CD4-positive, alpha-beta T cell treated with Interferon gamma for 1 hour (primary cell): ENCODE measurements around the gene RUFY3.
A peak's percentile ranks its signal among the peaks of the same experiment; 100 is the strongest.
"Not testable (repeated sequence)": the region's sequence is repeated elsewhere in the genome, so short reads cannot be mapped to it uniquely, and the experiment has no call there.

Experiments used
- DNase-seq: peaks from one replicate; pipeline ENCODE4 v3.0.0-alpha.2; 2020

Gene RUFY3, protein sequence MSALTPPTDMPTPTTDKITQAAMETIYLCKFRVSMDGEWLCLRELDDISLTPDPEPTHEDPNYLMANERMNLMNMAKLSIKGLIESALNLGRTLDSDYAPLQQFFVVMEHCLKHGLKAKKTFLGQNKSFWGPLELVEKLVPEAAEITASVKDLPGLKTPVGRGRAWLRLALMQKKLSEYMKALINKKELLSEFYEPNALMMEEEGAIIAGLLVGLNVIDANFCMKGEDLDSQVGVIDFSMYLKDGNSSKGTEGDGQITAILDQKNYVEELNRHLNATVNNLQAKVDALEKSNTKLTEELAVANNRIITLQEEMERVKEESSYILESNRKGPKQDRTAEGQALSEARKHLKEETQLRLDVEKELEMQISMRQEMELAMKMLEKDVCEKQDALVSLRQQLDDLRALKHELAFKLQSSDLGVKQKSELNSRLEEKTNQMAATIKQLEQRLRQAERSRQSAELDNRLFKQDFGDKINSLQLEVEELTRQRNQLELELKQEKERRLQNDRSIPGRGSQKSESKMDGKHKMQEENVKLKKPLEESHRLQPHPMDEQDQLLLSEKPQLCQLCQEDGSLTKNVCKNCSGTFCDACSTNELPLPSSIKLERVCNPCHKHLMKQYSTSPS

DNA sequence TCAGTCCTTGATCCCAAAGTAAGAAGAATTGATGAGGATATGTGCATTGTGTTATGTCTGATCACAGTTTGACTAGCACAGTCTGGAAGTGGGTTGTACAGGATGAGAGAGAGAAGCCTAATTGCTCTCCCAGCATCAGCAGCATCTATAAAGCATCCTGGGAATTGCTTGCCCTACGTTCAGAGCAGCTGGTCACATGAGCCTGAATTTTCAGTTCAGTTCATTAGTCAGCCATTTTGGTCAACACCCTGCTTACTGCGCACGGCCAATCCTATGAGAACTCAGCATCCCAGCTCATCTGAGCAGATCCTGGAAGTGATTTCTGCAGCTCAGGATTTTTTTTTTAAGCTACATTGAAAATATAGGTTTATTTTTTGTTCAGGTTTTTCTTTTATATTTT, at the start of gene RUFY3:
Gene RUFY3 (plus strand): TSS at position 218 of the 400 bp plus-strand sequence. CDS start 610 bp downstream, outside the sequence.
- DNase-seq: no peak

DNA sequence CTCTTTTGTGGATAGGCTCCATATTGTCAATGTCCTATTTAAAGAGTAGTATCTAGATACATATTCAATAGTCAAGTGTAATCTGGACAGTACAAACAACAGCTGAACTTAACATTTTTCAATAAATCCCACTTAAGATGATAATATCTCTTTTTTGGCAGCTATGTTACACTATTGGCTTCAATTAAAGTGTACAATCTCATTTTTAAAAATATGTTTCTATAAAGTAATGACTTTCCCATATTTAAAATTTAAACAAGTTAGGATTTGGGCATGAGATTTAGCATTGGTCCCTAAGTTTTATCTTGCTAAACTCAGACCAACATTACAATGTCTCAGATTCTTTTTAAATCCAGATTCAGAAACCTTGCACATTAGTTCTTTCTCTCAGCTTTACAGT, 47.6 kb upstream of the RUFY3 start:
- DNase-seq: no peak

DNA sequence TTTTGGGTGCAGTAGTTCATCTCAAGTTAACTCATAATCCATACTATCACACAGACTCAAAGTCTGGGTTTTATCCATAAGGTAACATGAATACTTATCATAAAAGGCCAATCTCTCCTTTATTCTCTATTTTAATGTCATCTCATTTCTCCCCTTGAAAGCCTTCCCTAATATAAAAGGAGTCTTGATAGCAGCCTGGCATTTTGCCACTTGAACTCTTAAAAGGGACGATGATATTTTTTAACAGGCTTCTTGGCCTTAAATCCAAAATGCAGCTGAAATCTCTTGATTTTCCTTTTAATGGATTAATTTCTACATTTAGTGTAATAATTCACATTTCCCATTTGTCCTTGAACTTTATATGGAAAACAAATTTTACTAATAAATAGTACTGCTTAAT, 47.0 kb upstream of the RUFY3 start:
- no peak for DNase-seq

DNA sequence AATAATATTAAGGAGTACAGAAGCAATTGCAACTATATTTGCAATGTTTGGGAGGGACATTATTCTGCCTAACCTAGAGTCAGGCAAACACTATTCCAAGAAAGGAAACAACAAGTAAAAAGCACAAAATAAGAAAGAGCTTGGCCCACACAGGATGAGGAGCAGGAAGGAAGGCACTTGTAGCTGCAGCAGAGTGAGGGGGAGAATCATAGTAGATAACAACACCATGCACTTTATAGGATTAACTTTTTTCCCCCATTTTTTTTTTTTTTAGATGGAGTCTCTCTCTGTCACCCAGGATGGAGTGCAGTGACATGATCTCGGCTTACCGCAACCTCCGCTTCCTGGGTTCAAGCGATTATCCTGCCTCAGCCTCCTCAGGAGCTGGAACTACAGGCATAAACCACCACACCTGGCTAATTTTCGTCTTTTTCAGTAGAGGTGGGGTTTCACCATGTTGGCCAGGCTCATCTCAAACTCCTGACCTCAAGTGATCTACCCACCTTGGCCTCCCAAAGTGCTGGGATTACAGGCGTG, 45.1 kb upstream of the RUFY3 start:
- DNase-seq: no peak

DNA sequence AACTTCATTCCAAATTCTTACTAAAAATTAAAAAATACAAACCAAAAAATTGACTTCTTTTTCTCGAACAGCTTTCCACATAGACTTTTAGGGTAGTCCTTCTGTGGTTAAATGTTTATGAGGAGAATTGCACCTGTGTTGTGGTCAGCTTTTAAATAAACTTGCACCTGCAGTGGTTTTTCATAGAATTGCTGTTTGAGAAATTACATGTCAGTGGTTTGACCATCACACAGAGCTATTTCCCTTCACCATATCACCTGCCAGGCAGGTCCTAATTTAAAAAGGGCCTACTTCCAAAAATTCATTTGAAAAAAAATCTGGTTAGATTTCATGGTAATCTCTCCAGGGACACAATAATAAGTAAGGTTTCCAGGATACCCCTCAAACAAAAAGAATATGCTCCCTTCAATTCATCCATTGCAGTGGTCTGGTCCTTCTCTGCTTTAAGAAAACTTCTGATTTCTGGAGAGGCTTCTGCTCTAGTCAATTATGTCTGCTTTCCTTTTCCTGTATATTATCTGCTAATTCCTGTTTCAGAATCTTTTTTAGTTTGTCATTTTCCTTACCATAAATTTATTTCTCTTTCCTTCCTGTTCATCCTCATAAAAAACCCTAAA, 43.3 kb upstream of the RUFY3 start:
- DNase-seq: no peak

DNA sequence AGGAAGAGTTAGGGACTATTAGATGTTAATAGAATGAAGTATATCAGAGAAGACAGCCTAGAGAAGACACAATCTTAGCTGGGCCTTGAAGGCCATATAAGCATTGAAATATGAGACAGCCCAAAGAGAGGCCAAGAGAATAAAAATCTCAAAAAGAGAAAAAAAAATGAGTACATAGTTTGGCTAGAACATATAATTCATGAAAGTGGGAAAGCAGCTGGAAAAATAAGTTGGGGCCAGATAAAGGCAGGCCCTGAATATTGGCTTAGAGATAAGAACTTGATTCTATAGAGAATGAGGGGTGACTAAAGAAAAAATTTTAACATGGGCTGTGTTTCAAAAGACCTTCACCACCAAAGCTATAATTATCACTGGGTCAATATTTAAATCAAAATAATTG, 40.8 kb upstream of the RUFY3 start:
- DNase-seq: no peak

DNA sequence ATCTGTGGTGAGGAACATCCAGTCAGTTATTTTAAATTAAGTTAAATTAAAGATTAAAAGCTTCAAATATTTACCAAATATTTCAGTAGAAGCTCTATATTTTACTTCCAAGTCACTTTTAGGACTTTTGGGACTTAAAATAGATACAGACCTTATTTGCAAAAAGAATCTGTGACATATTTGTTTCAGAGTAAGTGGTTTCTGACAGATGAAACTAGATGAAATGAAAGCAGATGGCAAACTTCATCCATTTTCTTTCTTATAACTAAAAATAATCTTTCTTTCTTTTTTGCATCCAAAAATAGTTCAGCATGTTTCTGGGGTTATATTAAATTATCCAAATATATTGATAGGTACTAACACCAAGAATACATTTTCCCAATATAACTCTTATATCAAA, 40.1 kb upstream of the RUFY3 start:
- no peak for DNase-seq

DNA sequence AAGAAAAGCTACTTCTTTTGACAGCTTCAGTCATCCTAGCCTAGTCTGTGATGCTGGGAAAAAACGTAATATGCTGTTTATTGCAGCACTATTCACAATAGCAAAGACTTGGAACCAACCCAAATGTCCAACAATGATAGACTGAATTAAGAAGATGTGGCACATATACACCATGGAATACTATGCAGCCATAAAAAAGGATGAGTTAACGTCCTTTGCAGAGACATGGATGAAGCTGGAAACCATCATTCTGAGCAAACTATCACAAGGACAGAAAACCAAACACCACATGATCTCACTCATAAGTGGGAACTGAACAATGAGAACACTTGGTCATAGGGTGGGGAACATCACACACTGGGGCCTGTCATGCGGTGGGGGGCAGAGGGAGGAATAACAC, 39.6 kb upstream of the RUFY3 start:
- not testable (repeated sequence) for DNase-seq

DNA sequence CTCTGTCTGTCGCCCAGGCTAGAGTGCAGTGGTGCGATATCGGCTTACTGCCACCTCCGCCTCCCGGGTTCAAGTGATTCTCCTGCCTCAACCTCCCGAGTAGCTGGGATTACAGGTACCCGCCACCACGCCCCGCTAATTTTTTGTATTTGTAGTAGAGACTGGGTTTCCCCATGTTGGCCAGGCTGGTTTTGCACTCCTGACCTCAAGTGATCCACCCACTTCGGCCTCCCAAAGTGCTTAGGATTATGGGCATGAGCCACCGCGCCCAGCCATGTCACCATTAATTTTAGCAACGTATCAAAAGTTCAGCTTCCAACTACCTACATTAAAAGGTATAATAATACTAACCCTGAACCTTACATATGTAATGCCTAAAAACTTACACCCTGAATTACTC, 34.4 kb upstream of the RUFY3 start:
- peak; percentile 33 for DNase-seq

DNA sequence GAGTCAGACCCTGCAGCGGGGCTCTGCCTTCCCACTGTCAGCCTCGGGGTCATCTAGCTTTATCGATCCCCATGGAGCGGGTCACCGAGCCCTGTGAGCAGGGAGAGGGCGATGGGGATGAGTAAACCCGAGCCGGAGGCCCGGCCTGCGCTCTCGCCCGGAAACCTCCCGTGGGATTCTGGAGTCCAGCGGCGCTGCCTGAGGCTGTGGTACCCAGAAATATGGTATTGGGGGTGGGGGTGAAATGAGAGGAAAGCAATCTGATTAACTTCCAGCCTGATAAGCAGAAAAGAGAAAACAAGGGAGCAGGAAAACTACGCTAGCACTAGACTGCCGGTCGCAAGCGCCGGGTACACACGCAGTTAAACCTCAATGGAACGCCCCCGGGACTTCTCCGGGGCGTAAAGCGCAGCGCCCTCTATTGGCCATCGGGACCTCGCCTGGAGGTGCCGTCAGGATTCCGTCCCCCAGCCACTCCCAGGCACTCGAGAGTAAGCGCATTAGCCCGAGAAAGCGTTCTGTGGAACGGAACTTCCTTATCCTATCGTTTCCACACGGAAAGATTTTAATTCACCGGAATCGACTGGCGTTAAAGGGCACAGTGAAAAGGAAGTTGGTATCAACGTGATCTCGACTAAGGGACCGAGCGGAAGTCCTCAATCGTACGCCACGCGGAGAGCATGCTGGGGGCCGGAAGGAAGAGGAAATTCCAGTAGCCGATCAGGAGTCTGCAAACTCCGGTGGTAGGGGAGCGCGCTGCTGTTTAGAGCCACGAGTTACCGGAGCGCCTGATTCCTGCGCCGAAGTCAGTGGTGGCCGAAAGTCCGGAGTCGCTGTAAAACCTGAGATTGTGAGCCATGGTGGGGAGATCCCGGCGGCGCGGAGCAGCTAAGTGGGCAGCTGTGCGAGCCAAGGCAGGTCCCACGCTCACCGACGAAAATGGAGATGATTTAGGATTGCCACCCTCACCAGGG, 33.7 kb upstream of the RUFY3 start, which contains the start of gene UTP3:
Gene UTP3 (plus strand): TSS at position 712 of the 974 bp plus-strand sequence. CDS start 146 bp downstream, at position 858.
- peak; percentile 90 for DNase-seq

DNA sequence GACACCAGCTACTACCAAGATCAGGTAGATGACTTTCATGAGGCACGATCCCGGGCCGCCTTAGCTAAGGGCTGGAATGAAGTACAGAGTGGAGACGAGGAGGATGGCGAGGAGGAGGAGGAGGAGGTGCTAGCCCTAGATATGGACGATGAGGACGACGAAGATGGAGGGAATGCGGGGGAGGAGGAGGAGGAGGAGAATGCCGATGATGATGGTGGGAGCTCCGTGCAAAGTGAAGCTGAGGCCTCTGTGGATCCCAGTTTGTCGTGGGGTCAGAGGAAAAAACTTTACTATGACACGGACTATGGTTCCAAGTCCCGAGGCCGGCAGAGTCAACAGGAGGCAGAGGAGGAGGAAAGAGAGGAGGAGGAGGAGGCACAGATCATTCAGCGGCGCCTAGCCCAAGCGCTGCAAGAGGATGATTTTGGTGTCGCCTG, 33.0 kb upstream of the RUFY3 start:
- DNase-seq: no peak

DNA sequence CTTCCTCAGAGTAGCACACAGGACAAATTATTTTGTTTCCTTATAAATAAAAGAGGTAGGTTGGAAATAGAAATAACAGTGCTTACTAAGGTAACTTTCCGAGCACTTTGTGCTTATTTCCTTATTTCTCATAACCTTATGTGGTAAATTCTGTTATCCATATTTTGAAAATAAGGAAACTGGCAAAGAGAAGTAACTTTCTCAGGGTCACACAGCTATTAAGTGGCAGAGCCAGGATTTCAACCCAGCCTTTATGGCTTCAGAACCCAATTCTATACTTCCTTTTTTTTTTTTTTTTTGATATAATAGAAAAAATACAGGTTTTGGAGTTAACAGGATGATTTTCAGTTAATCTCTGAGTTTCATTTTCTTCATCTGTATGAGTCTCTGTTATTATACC, 30.1 kb upstream of the RUFY3 start:
- no peak for DNase-seq

DNA sequence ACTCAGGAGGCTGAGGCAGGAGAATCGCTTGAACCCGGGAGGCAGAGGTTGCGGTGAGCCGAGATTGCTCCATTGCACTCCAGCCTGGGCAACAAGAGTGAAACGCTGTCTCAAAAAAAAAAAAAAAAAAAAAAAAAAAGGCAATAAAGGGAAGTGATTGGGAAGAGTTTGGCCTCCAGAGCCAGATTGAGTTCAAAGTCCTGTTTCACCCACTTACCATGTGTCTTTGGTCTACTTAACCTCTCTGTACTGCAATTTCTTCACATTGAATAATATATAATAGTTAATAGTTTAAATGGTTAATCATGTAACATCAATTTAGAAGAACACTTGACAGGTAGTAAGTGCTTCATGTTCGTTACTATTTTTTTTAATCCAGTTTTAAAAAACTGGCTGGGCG, 27.1 kb upstream of the RUFY3 start:
- not testable (repeated sequence) for DNase-seq

DNA sequence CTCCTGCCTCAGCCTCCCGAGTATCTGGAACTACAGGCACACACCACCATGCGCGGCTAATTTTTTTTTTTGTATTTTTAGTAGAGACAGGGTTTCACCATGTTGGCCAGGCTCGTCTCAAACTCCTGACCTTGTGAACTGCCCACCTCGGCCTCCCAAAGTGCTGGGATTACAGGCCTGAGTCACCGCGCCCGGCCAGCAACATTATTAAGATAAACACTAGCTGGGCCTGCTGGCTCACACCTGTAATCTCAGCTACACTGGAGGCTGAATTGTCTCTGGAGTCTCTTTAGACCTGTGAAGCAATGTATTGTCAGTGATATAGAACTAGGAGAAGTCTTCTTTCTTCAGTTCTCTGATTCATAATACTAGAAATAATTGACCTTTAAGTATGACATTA, 23.3 kb upstream of the RUFY3 start:
- not testable (repeated sequence) for DNase-seq

DNA sequence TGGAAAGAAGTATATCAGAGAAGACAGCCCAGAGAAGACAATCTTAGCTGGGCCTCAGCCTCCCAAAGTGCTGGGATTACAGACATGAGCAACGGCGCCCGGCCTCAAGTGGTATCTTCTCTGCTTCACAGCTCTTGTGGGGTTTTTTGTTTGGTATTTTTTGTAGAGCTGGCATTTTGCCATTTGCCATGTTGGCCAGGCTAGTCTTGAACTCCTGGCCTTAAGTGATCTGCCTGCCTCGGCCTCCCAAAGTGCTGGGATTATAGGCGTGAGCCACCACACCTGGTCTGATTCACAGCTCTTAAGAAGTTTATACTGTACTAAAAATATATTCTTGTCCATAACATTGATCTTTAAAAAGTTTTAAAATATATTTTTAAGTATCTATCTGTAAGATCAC, 21.1 kb upstream of the RUFY3 start:
- no peak for DNase-seq

DNA sequence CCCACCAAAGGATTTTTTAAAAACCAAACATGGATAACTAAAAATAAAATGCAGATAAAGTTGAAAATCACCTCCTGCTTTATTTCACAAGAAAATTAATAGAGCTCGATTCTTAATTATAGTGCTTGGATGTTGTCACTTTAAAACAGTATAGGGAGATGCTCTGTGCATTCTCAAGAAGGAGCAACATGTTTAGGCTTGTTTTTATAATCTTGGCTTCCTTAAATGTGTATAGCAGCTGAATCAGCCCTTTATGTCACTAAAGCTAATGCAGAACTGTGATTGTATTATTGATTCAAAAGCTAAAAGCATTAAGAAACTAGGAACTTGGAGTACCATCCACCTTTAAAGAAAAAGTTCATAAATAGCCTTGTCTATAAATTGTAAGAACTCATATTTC, 20.5 kb upstream of the RUFY3 start:
- no peak for DNase-seq

DNA sequence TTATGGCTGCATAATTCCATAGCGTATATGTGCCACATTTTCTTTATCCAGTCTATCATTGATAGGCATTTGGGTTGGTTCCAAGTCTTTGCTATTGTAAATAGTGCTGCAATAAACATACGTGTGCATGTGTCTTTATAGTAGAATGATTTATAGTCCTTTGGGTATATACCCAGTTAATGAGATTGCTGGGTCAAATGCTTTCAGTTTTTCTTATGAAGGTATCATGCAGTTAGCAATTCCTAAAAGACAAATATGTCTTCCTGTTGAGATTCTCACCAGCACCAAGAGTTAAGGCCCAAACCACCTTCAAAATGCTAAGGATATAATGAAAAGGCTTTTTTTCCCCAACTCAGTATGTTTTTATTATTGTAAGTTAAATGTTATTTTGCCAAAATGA, 19.2 kb upstream of the RUFY3 start:
- DNase-seq: not testable (repeated sequence)

DNA sequence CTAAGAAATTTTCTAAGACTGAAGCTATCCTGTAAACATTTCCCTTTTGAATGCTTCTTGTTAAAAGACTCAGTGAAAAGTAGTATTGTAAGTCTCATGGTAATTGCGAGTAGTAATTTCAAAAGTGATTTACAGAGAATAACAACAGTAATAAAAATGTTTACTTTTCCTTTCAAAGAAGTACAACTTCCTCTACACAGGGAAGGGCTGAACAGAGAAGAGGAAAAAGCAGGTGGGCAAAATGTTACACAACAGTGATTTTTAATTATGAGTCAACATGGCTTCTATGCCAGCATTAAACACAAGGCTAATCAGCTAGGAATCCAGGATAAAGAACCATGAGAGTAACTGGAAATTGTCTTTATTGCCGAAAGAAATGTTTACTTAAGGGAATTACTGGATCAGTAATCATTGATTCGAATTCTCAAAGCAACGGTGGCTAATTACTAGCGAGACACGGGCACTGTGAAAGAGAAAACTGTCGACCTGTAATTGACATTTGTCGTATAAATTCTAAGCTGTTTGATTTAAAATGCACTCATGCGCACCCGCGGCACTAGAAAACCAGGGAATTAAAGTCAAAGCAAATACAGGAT, 18.0 kb upstream of the RUFY3 start:
- DNase-seq: no peak

DNA sequence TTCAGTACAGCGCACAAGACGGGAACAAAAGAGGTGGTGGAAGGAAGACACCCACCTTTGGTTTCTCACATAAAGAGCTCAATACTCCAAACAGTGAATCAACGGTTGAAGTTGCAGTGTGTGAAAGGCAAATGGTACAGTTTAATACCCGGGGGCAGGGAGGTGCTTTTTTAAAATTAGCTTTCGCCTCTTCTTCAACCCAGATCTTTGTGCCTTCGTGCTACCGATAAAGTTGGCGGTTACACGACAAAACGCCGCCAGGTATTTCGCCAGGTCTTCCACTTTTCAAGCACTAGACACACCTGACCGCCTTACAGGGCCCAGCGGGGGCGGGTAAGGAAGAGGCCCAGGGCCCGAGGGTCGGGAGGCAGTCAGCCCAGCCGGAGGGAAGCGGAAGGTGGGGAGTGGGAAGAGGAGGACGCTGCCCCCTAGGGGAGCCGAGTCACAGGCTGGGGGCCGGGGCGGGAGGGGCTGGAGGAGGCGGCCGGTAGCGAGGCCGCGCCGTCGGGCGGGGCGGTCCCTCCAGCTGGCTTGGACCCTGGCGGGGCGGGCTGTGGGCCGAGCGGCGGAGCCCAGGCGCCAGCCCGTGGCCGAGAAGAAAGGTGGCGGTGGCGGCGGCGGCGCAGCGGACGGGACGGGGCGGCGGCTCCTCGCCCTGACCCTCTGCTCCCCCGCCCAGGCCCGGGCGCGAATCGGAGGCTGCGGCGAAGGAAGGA, 17.4 kb upstream of the RUFY3 start:
- peak; percentile 62 for DNase-seq

DNA sequence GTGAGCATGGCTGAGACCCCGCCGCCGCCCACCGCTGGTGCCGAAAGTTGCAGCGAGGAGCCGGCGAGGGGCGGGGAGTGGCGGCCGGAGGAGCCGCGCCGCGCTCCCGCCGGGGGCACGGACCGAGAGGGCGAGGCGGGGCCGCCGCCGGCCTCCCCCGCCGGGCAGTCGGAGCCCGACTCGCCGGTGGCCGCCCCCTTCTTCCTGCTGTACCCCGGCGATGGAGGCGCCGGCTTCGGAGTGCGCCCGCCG, 16.9 kb upstream of the RUFY3 start:
- DNase-seq: no peak

DNA sequence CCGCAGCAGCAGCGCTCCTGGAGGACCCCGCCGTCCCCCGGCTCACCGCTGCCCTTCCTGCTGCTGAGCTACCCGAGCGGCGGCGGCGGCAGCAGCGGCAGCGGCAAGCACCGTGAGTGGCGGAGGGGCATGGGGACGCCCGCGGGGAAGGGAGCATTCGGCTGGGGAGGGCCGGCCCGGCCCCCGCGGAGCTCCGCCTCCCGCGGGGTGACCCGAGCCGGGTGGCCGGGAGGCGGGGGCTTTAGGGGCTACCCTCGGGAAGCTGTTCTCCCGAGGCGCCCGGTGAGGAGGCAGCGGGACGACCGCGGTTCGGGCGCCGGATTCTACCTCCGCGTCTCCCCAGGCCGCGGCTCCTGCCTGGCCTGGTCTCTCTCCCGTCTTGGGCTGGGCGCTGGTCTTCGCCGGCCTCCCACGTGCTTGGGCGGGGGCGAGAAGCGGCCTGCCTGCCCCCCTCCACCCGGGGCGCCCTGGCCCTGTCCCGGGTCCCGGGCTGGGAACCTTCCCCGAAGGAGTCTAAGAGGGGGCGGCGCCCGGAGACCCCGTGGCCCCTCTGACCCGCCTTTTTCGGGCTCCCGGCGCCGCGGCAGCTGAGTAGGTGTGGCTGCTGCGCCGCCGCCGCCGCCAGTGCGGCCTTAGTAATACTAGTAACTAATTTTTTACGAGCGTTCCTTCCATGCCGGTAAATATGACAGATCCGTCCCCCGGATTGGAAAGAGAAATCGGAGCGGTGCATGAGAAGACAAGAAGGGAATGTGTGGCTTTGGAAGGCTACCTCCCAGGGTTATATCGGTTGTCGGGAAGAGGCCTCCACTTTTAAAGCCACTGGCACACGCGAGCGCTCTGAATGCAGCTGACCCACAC, 16.4 kb upstream of the RUFY3 start:
- peak; percentile 72 for DNase-seq
